WTC11 (cell line): ENCODE data around the gene RAD18. TPM values are rescaled to one million over a fixed set of nuclear protein-coding genes. Genes with fewer than 3 reads are reported as not detected.

Experiments used
- ATAC-seq: fragments of 200-7000 bp; cut with Tn5 transposase; 2 replicates; pipeline ENCODE4 v1.10.0; 2021; ENCODE audit warnings: mild to moderate bottlenecking, moderate library complexity
- CTCF ChIA-PET: fragments of 300-600 bp; sonication (Branson Sonifier 250); formaldehyde crosslinking; loops from one replicate; lab custom pipeline; 2021; ENCODE audit warnings: antibody characterized with exemption; lab: Charles Lee
- POLR2A ChIA-PET: fragments of 350-600 bp; sonication (Branson Sonifier 250); formaldehyde crosslinking; loops from one replicate; lab custom pipeline; 2021; ENCODE audit warnings: antibody characterized with exemption; lab: Charles Lee
- DNase-seq: peaks from one replicate; pipeline ENCODE4 v3.0.0; 2021; ENCODE audit warnings: low spot score
- H3K27ac Mint-ChIP-seq: 2 replicates; pipeline ENCODE4 v1.8.0; 2021; ENCODE audit warnings: mixed read lengths
- H3K27me3 Mint-ChIP-seq: 2 replicates; pipeline ENCODE4 v1.8.0; 2021; ENCODE audit warnings: low read depth, mild to moderate bottlenecking, moderate library complexity, mixed read lengths
- H3K36me3 Mint-ChIP-seq: 2 replicates; pipeline ENCODE4 v1.8.0; 2021; ENCODE audit warnings: mixed read lengths
- H3K4me1 Mint-ChIP-seq: 2 replicates; pipeline ENCODE4 v1.8.0; 2022; ENCODE audit warnings: mixed read lengths
- H3K4me3 Mint-ChIP-seq: 2 replicates; pipeline ENCODE4 v1.8.0; 2021; ENCODE audit warnings: mild to moderate bottlenecking, moderate library complexity, mixed read lengths
- H3K9me3 Mint-ChIP-seq: 2 replicates; pipeline ENCODE4 v1.8.0; 2021; ENCODE audit warnings: mixed read lengths
- ATF3 ChIP-seq: sonication (generic); formaldehyde crosslinking; conservative IDR thresholded peaks from 2 replicates; pipeline ENCODE4 v1.8.1; 2022; ENCODE audit warnings: mild to moderate bottlenecking, missing genetic modification reagents
- ATF6 ChIP-seq: sonication (generic); formaldehyde crosslinking; IDR thresholded peaks from 2 replicates; pipeline ENCODE4 v1.8.1; 2023; ENCODE audit warnings: mild to moderate bottlenecking, missing genetic modification reagents
- CBFB ChIP-seq: sonication (generic); formaldehyde crosslinking; IDR thresholded peaks from 2 replicates; pipeline ENCODE4 v1.8.1; 2022; ENCODE audit warnings: mild to moderate bottlenecking, low read depth, missing genetic modification reagents
- CREB1 ChIP-seq: sonication (generic); formaldehyde crosslinking; IDR thresholded peaks from 2 replicates; pipeline ENCODE4 v1.8.0; 2023; ENCODE audit warnings: mild to moderate bottlenecking, missing genetic modification reagents
- E2F1 ChIP-seq: sonication (generic); formaldehyde crosslinking; IDR thresholded peaks from 2 replicates; pipeline ENCODE4 v1.8.0; 2022; ENCODE audit warnings: mild to moderate bottlenecking, missing genetic modification reagents
- FOXJ3 ChIP-seq: sonication (generic); formaldehyde crosslinking; IDR thresholded peaks from 2 replicates; pipeline ENCODE4 v1.9.0; 2021; ENCODE audit warnings: missing genetic modification reagents, mild to moderate bottlenecking, borderline replicate concordance
- FOXK1 ChIP-seq: sonication (generic); formaldehyde crosslinking; IDR thresholded peaks from 2 replicates; pipeline ENCODE4 v1.8.0; 2022; ENCODE audit warnings: mild to moderate bottlenecking, moderate library complexity, missing genetic modification reagents
- GABPB1 ChIP-seq: sonication (generic); formaldehyde crosslinking; IDR thresholded peaks from 2 replicates; pipeline ENCODE4 v1.8.1; 2023; ENCODE audit warnings: mild to moderate bottlenecking, missing genetic modification reagents
- GTF2I ChIP-seq: fragments of 250-450 bp; sonication (Bioruptor Pico); conservative IDR thresholded peaks from 2 replicates; pipeline ENCODE4 v1.4.0; 2021; ENCODE audit warnings: mild to moderate bottlenecking
- IRF2 ChIP-seq: sonication (generic); formaldehyde crosslinking; IDR thresholded peaks from 2 replicates; pipeline ENCODE4 v1.8.0; 2022; ENCODE audit warnings: low read depth, missing genetic modification reagents, borderline replicate concordance
- MAX ChIP-seq: sonication (generic); formaldehyde crosslinking; IDR thresholded peaks from 2 replicates; pipeline ENCODE4 v1.8.0; 2022; ENCODE audit warnings: mild to moderate bottlenecking, missing genetic modification reagents
- MLX ChIP-seq: sonication (generic); formaldehyde crosslinking; IDR thresholded peaks from 2 replicates; pipeline ENCODE4 v1.8.1; 2023; ENCODE audit warnings: mild to moderate bottlenecking, missing genetic modification reagents, moderate library complexity
- MXD4 ChIP-seq: fragments of 250-450 bp; sonication (Bioruptor Pico); IDR thresholded peaks from 2 replicates; pipeline ENCODE4 v1.8.0; 2021; ENCODE audit warnings: mild to moderate bottlenecking, moderate library complexity, borderline replicate concordance
- NFATC4 ChIP-seq: fragments of 250-450 bp; sonication (Bioruptor Pico); IDR thresholded peaks from 2 replicates; pipeline ENCODE4 v1.9.0; 2021; ENCODE audit warnings: mild to moderate bottlenecking
- NFE2L1 ChIP-seq: sonication (generic); formaldehyde crosslinking; IDR thresholded peaks from 2 replicates; pipeline ENCODE4 v1.8.1; 2023; ENCODE audit warnings: missing genetic modification reagents
- NR2C2 ChIP-seq: sonication (generic); formaldehyde crosslinking; IDR thresholded peaks from 2 replicates; pipeline ENCODE4 v1.8.0; 2022; ENCODE audit warnings: mild to moderate bottlenecking, missing genetic modification reagents
- OVOL2 ChIP-seq: fragments of 250-450 bp; sonication (Bioruptor Pico); IDR thresholded peaks from 2 replicates; pipeline ENCODE4 v1.9.0; 2021; ENCODE audit warnings: mild to moderate bottlenecking, borderline replicate concordance
- PRDM15 ChIP-seq: sonication (generic); formaldehyde crosslinking; IDR thresholded peaks from 2 replicates; pipeline ENCODE4 v1.8.0; 2022; ENCODE audit warnings: missing genetic modification reagents
- RORB ChIP-seq: fragments of 250-450 bp; sonication (Bioruptor Pico); IDR thresholded peaks from 2 replicates; pipeline ENCODE4 v1.9.0; 2021; ENCODE audit warnings: mild to moderate bottlenecking
- SP1 ChIP-seq: sonication (generic); formaldehyde crosslinking; conservative IDR thresholded peaks from 2 replicates; pipeline ENCODE4 v1.8.1; 2022; ENCODE audit warnings: missing genetic modification reagents
- TP53 ChIP-seq: sonication (generic); formaldehyde crosslinking; IDR thresholded peaks from 2 replicates; pipeline ENCODE4 v1.8.1; 2023; ENCODE audit warnings: mild to moderate bottlenecking, missing genetic modification reagents
- ZBTB43 ChIP-seq: sonication (generic); formaldehyde crosslinking; IDR thresholded peaks from 2 replicates; pipeline ENCODE4 v1.8.1; 2023; ENCODE audit warnings: mild to moderate bottlenecking, missing genetic modification reagents
- ZMAT4 ChIP-seq: fragments of 250-450 bp; sonication (Bioruptor Pico); IDR thresholded peaks from 2 replicates; pipeline ENCODE4 v1.9.0; 2021; ENCODE audit warnings: mild to moderate bottlenecking
- ZNF396 ChIP-seq: fragments of 250-450 bp; sonication (Bioruptor Pico); IDR thresholded peaks from 2 replicates; pipeline ENCODE4 v1.8.0; 2021; ENCODE audit warnings: mild to moderate bottlenecking, moderate library complexity, borderline replicate concordance
- total RNA-seq: library from RNA; stranded (reverse); gene quantifications from 3 replicates; pipeline ENCODE4 v1.2.3, GENCODE V29; 2021

The RAD18 gene
- total RNA-seq, 1 experiment from 2014 or later = 24.4 TPM

- TF ChIP-seq PRDM15 (CRISPR knock-in tag) (no peak), FOXJ3 (CRISPR knock-in tag) (no peak), ZMAT4 (CRISPR knock-in tag) (no peak), ZBTB43 (CRISPR knock-in tag) (no peak), MXD4 (CRISPR knock-in tag) (no peak)
These were observed 18.4 kb upstream of the RAD18 start (continued) for GRCh38 chr3:8981700-8982099.

- H3K4me3 Mint-ChIP-seq = no peak overlapping the region
- H3K9me3 Mint-ChIP-seq = peaks cover 9% of the 10 kb centered on the region
- peaks cover 13% of the 10 kb centered on the region for H3K27me3 Mint-ChIP-seq
- no peak for DNase-seq
- TF ChIP-seq TP53 (CRISPR knock-in tag) = no peak
- no peak for TF ChIP-seq CREB1 (CRISPR knock-in tag)
- TF ChIP-seq NR2C2 (CRISPR knock-in tag) = no peak
- no peak for TF ChIP-seq RORB
- TF ChIP-seq ZBTB43 (CRISPR knock-in tag) = no peak
- TF ChIP-seq SP1 = no peak
- no peak for TF ChIP-seq NFATC4
- no peak for TF ChIP-seq MAX (CRISPR knock-in tag)
- no peak for TF ChIP-seq ATF6 (CRISPR knock-in tag)
- TF ChIP-seq CBFB = no peak
- TF ChIP-seq FOXK1 (CRISPR knock-in tag) = no peak
- TF ChIP-seq NFE2L1 (CRISPR knock-in tag) = no peak
- TF ChIP-seq GABPB1 = no peak
- TF ChIP-seq OVOL2 (CRISPR knock-in tag) = no peak
- no peak for TF ChIP-seq GTF2I (CRISPR knock-in tag)
- TF ChIP-seq ZNF396 (CRISPR knock-in tag) = no peak
- no peak for TF ChIP-seq ATF3 (CRISPR knock-in tag)
- TF ChIP-seq IRF2 (CRISPR knock-in tag) = no peak
- TF ChIP-seq E2F1 = no peak
- no peak for TF ChIP-seq MLX (CRISPR knock-in tag)
- peaks cover 3% of the 10 kb centered on the region; the same call in 1 of the 2 replicates for H3K36me3 Mint-ChIP-seq
- ChIA-PET POLR2A (no interaction called here), CTCF (interaction anchor here (0.8 to 2.0 kb wide), 2 partner anchors 9 to 321 kb away, joined by 3 to 7 read pairs; no protein-coding TSS in a partner anchor)
- no peak for ATAC-seq
- no peaks in the 10 kb centered on the region for H3K4me1 Mint-ChIP-seq
- H3K27ac Mint-ChIP-seq = no peak overlapping the region
These were observed 18.0 kb upstream of the RAD18 start for GRCh38 chr3:8981296-8981695.
